Prostate gland (tissue), 2 donors: Measurements from ENCODE around the gene KIZ. TPM values are rescaled to one million over a fixed set of nuclear protein-coding genes. Genes with fewer than 3 reads are reported as not detected.

Experiments used
- DNase-seq: peaks from one replicate; pipeline ENCODE4 v3.0.0-alpha.2; 2019; ENCODE audit warnings: low spot score
- H3K27ac ChIP-seq, 2 donors: fragments of 200-600 bp; sonication (generic); 2 replicates each; pipeline ENCODE4 v1.5.1; 2017 to 2019
- H3K27me3 ChIP-seq: fragments of 200-600 bp; sonication (generic); replicated peaks from 2 replicates; pipeline ENCODE4 v1.5.1; 2019; ENCODE audit not compliant: insufficient read depth
- H3K36me3 ChIP-seq, 2 donors: fragments of 200-600 bp; sonication (generic); 1 replicate in 1 of 2; 2 replicates in 1 of 2; pipeline versions ENCODE4 v1.5.1 to v1.8.1; 2017 to 2019
- H3K4me1 ChIP-seq: fragments of 200-600 bp; sonication (generic); replicated peaks from 2 replicates; pipeline ENCODE4 v1.5.1; 2019
- H3K4me3 ChIP-seq, 2 donors: fragments of 200-600 bp; sonication (generic); 2 replicates each; pipeline ENCODE4 v1.5.1; 2017 to 2019
- H3K9me3 ChIP-seq: fragments of 200-600 bp; sonication (generic); 2 replicates; pipeline ENCODE4 v1.5.1; 2017
- POLR2A ChIP-seq: fragments of 450-650 bp; IDR thresholded peaks from one replicate; pipeline ENCODE4 v1.6.1; 2016; ENCODE audit warnings: antibody characterized with exemption, mild to moderate bottlenecking
- POLR2AphosphoS5 ChIP-seq: sonication (generic); formaldehyde crosslinking; IDR thresholded peaks from one replicate; pipeline ENCODE4 v1.6.1; 2017; ENCODE audit warnings: antibody characterized with exemption
- WGBS: methylation state at CpG from one replicate; pipeline ENCODE4 v1.1.5; 2018; 5-methylcytosine and 5-hydroxymethylcytosine counted together
- intact Hi-C: fragments of 100-400 bp; cut with DNase I; formaldehyde crosslinking; loops from one replicate; pipeline ENCODE4 v1.14.2; 2022
- total RNA-seq, 2 donors: library from RNA; depleted of rRNA; stranded (reverse); fragments of >200 nt; gene quantifications; one replicate each; pipeline ENCODE4 v1.1.0, GENCODE V29; 2016
- TF ChIP-seq, protein P1 (sequence below), 4 experiments: fragments of 200-600 bp in 2 of 4; fragments of 450-650 bp in 2 of 4; sonication (generic) in 2 of 4; IDR thresholded peaks; 1 replicate in 3 of 4; 2 replicates in 1 of 4; pipeline ENCODE4 v1.5.1; 2016 to 2019; ENCODE audit warnings: antibody characterized with exemption in 4 of 4, mild to moderate bottlenecking in 2 of 4, moderate library complexity in 2 of 4

KIZ gene
- total RNA-seq, 2 donors from 2014 or later, result 39.9 to 41.0 TPM

DNA sequence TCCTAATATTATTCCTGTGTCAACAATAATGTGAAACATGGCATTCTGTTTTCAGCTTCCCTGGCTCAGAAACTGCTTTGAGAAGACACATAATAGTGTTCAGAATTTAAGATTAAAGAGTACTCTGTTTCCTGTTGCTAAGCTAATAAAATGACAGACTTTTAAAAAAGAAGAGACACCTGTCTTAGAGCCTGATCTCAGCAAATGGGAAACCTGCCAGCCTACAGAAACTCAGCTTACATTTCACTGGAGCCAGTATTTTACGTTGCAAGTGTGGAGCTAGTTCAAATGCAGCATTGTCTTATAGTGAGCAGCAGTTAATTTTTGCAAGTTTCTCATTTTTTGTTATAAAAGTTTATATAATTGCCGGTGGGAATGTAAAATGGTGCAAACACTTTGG is 28.8 kb downstream of the KIZ start:
- H3K27ac ChIP-seq, result peak overlapping the region in 1 of 2 donors; percentile 2
- no peaks in the 10 kb centered on the region for H3K9me3 ChIP-seq
- H3K27me3 ChIP-seq, result no peaks in the 10 kb centered on the region
- no peaks in the 10 kb centered on the region for H3K36me3 ChIP-seq
- peaks cover 2% of the 10 kb centered on the region for H3K4me1 ChIP-seq
- WGBS, result 32% methylated on average over 2 of the region's 2 CpGs
- intact Hi-C loops, result no loop called here
- TF ChIP-seq POLR2AphosphoS5 (no peak), POLR2A (no peak)
- TF ChIP-seq, protein P1, sequence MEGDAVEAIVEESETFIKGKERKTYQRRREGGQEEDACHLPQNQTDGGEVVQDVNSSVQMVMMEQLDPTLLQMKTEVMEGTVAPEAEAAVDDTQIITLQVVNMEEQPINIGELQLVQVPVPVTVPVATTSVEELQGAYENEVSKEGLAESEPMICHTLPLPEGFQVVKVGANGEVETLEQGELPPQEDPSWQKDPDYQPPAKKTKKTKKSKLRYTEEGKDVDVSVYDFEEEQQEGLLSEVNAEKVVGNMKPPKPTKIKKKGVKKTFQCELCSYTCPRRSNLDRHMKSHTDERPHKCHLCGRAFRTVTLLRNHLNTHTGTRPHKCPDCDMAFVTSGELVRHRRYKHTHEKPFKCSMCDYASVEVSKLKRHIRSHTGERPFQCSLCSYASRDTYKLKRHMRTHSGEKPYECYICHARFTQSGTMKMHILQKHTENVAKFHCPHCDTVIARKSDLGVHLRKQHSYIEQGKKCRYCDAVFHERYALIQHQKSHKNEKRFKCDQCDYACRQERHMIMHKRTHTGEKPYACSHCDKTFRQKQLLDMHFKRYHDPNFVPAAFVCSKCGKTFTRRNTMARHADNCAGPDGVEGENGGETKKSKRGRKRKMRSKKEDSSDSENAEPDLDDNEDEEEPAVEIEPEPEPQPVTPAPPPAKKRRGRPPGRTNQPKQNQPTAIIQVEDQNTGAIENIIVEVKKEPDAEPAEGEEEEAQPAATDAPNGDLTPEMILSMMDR (IDR thresholded peaks at IDR 0.05), result no peak
- H3K4me3 ChIP-seq, result no peak overlapping the region
- no peak for DNase-seq

- Histone ChIP-seq H3K4me3 (no peak overlapping the region), H3K27ac (no peak overlapping the region), H3K4me1 (peaks cover 2% of the 10 kb centered on the region), H3K9me3 (no peaks in the 10 kb centered on the region), H3K27me3 (no peaks in the 10 kb centered on the region), H3K36me3 (no peaks in the 10 kb centered on the region)
- intact Hi-C loops, result no loop called here
- WGBS, result 97% methylated on average over 5 of the region's 5 CpGs
- no peak for TF ChIP-seq POLR2A
- TF ChIP-seq POLR2AphosphoS5, result no peak
- TF ChIP-seq, protein P1 (IDR thresholded peaks at IDR 0.05), result no peak
- no peak for DNase-seq
These were observed 29.4 kb downstream of the KIZ start for GRCh38 chr20:21155268-21155667.

- no peak for DNase-seq
- Histone ChIP-seq H3K27me3 (no peaks in the 10 kb centered on the region), H3K4me3 (no peak overlapping the region), H3K9me3 (no peaks in the 10 kb centered on the region), H3K27ac (no peak overlapping the region), H3K4me1 (peaks cover 2% of the 10 kb centered on the region), H3K36me3 (no peaks in the 10 kb centered on the region)
- 61% methylated on average over 1 of the region's 1 CpG for WGBS
- intact Hi-C loops, result no loop called here
- TF ChIP-seq, protein P1 (IDR thresholded peaks at IDR 0.05), result no peak
- TF ChIP-seq POLR2A (no peak), POLR2AphosphoS5 (no peak)
These were observed 30.4 kb downstream of the KIZ start for GRCh38 chr20:21156266-21156665.

DNA sequence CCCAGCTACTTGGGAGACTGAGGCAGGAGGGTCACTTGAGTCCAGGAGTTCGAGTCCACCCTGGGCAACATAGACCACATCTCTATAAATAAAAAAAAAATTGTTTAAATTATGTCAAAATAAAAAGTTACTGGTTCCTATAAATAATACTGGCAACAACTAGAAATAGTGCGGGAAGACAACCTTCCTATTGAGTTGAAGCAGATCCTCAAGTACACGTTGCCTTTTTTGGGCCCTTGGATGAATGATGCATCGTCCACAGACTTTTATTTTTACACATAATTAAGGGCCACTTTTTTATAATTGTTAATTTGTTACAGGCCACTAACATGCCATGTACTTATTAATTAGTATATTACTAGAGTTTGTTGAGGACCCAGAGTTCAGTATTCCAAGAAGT is 31.1 kb downstream of the KIZ start:
- Histone ChIP-seq H3K9me3 (no peaks in the 10 kb centered on the region), H3K27me3 (no peaks in the 10 kb centered on the region), H3K4me1 (peaks cover 2% of the 10 kb centered on the region), H3K27ac (no peak overlapping the region), H3K4me3 (no peak overlapping the region), H3K36me3 (no peaks in the 10 kb centered on the region)
- WGBS, result 83% methylated on average over 4 of the region's 4 CpGs
- TF ChIP-seq POLR2AphosphoS5 (no peak), POLR2A (no peak)
- TF ChIP-seq, protein P1 (IDR thresholded peaks at IDR 0.05), result no peak
- intact Hi-C loops, result no loop called here
- DNase-seq, result no peak

GRCh38 chr20:21159658-21160380 is 33.9 kb downstream of the KIZ start:
- 64% methylated on average over 6 of the region's 6 CpGs for WGBS

More at GRCh38 chr20:21159658-21160380, 33.9 kb downstream of the KIZ start:
- intact Hi-C loops, result no loop called here
- Histone ChIP-seq H3K9me3 (no peaks in the 10 kb centered on the region), H3K27ac (peak overlapping the region; percentile 2 to 16), H3K4me3 (no peak overlapping the region), H3K36me3 (no peaks in the 10 kb centered on the region), H3K27me3 (no peaks in the 10 kb centered on the region), H3K4me1 (no peaks in the 10 kb centered on the region)
- DNase-seq, result no peak
- TF ChIP-seq POLR2AphosphoS5 (peak; percentile 8), POLR2A (no peak)
- TF ChIP-seq, protein P1 (IDR thresholded peaks at IDR 0.05), result no peak
